Ishikawa (cell line): ENCODE data around the gene RMRP.

Experiments used
- CEBPB ChIP-seq: IDR thresholded peaks from 2 replicates; pipeline ENCODE4 v1.6.1; 2012
- CREB1 ChIP-seq: IDR thresholded peaks from 2 replicates; pipeline ENCODE4 v1.6.1; 2012; ENCODE audit warnings: low read depth
- EGR1 ChIP-seq: IDR thresholded peaks from 2 replicates; pipeline ENCODE4 v1.6.1; 2012
- EP300 ChIP-seq: IDR thresholded peaks from 2 replicates; pipeline ENCODE4 v1.6.1; 2012; ENCODE audit warnings: borderline replicate concordance
- FOXM1 ChIP-seq: IDR thresholded peaks from 2 replicates; pipeline ENCODE4 v1.6.1; 2012; ENCODE audit warnings: low read depth, borderline replicate concordance
- NFIC ChIP-seq: IDR thresholded peaks from 2 replicates; pipeline ENCODE4 v1.6.1; 2012
- RAD21 ChIP-seq: IDR thresholded peaks from 2 replicates; pipeline ENCODE4 v1.6.1; 2012; ENCODE audit warnings: low read depth
- TAF1 ChIP-seq: IDR thresholded peaks from 2 replicates; pipeline ENCODE4 v1.6.1; 2012; ENCODE audit warnings: low read depth, mild to moderate bottlenecking
- TCF12 ChIP-seq: IDR thresholded peaks from 2 replicates; pipeline ENCODE4 v1.6.1; 2012; ENCODE audit warnings: low read depth
- TEAD4 ChIP-seq: IDR thresholded peaks from 2 replicates; pipeline ENCODE4 v1.6.1; 2012
- USF1 ChIP-seq: IDR thresholded peaks from 2 replicates; pipeline ENCODE4 v1.6.1; 2012
- YY1 ChIP-seq: IDR thresholded peaks from 2 replicates; pipeline ENCODE4 v1.6.1; 2012; ENCODE audit warnings: low read depth
- ZBTB7A ChIP-seq: IDR thresholded peaks from 2 replicates; pipeline ENCODE4 v1.6.1; 2012; ENCODE audit warnings: low read depth
- TF ChIP-seq, protein P1 (sequence below): IDR thresholded peaks from 2 replicates; pipeline ENCODE4 v1.6.1; 2012; ENCODE audit warnings: low read depth, mild to moderate bottlenecking
- TF ChIP-seq, protein P2 (sequence below): IDR thresholded peaks from 2 replicates; pipeline ENCODE4 v1.6.1; 2012

The RMRP gene

DNA sequence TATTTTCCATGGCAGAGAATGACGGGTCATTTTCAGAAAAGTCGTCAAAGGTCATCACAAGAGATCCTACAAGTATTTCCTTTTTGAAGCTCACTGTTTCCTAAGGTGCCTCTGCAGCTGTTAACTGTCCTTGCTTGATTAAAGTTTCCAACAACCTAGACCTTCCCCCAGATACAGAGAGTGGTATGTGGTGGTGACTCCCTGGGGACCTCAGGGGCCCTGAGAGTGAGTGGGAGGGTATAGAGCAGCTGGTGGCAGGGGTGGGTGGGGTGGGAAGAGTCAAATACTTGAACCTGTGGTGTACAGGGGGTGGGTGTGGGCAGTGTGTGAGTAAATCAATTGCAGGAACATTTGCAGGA, 38.0 kb downstream of the RMRP start:
- no peak for TF ChIP-seq FOXM1
- no peak for TF ChIP-seq TAF1
- TF ChIP-seq ZBTB7A: no peak
- TF ChIP-seq EP300: no peak
- no peak for TF ChIP-seq USF1
- no peak for TF ChIP-seq CEBPB
- TF ChIP-seq, protein P1, sequence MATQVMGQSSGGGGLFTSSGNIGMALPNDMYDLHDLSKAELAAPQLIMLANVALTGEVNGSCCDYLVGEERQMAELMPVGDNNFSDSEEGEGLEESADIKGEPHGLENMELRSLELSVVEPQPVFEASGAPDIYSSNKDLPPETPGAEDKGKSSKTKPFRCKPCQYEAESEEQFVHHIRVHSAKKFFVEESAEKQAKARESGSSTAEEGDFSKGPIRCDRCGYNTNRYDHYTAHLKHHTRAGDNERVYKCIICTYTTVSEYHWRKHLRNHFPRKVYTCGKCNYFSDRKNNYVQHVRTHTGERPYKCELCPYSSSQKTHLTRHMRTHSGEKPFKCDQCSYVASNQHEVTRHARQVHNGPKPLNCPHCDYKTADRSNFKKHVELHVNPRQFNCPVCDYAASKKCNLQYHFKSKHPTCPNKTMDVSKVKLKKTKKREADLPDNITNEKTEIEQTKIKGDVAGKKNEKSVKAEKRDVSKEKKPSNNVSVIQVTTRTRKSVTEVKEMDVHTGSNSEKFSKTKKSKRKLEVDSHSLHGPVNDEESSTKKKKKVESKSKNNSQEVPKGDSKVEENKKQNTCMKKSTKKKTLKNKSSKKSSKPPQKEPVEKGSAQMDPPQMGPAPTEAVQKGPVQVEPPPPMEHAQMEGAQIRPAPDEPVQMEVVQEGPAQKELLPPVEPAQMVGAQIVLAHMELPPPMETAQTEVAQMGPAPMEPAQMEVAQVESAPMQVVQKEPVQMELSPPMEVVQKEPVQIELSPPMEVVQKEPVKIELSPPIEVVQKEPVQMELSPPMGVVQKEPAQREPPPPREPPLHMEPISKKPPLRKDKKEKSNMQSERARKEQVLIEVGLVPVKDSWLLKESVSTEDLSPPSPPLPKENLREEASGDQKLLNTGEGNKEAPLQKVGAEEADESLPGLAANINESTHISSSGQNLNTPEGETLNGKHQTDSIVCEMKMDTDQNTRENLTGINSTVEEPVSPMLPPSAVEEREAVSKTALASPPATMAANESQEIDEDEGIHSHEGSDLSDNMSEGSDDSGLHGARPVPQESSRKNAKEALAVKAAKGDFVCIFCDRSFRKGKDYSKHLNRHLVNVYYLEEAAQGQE: no peak
- TF ChIP-seq TEAD4: no peak
- TF ChIP-seq CREB1: no peak

GRCh38 chr9:35618854-35619799, 38.7 kb downstream of the RMRP start:
- TF ChIP-seq NFIC: no peak
- no peak for TF ChIP-seq RAD21
- no peak for TF ChIP-seq TCF12
- no peak for TF ChIP-seq CREB1
- TF ChIP-seq YY1: no peak

DNA sequence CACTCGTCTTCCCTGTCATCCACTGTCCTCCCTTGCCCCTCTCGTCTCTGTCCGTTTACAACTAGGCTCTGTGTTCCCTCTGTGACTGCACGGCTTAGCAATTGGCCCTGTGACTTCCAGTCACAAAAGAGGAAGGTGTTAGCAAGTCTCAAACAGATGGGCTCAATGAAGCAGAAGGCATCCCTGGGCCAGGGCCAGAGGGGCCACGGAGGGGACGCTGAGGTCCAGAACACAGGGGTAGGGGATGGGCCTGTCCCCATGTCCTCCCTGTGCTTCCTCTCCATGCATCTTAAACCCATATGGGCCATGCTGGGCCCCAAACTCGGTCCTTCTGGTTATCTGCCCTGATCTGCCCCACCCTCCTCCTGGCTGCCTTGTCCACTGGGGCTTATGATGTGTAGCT, 39.5 kb downstream of the RMRP start, which contains the start of gene CD72:
CD72 (minus strand) TSS at position 89 of the 403 bp plus-strand sequence. CDS start 110 bp downstream, outside the sequence.
- no peak for TF ChIP-seq EGR1
- TF ChIP-seq FOXM1: no peak
- TF ChIP-seq EP300: no peak
- no peak for TF ChIP-seq YY1
- TF ChIP-seq CEBPB: no peak
- TF ChIP-seq NFIC: no peak
- TF ChIP-seq USF1: no peak
- no peak for TF ChIP-seq CREB1
- TF ChIP-seq, protein P1: no peak
- no peak for TF ChIP-seq TEAD4
- TF ChIP-seq TCF12: no peak

DNA sequence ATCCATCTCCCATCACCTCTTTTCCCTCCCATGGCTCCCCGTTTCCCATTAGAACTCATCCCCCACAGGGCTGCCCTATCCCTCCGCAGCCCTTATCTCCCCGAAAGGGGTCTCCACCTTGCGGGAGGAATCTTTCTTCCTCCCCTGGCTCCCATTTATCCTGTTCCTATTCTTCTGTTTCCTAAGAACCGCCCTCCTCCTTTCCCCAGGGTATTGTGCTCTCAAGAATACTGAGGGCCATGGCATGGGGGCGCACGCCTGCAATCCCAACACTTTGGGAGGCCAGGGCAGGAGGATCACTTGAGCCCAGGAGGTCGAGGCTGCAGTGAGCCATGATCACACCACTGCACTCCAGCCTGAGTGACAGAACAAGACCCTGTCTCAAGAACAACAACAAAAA, 40.3 kb downstream of the RMRP start:
- TF ChIP-seq EGR1 (no peak), CEBPB (no peak), NFIC (no peak), CREB1 (no peak), TCF12 (no peak), ZBTB7A (no peak), FOXM1 (no peak), USF1 (no peak), RAD21 (no peak), TEAD4 (no peak), EP300 (no peak), TAF1 (no peak), YY1 (no peak)
- TF ChIP-seq, protein P2, sequence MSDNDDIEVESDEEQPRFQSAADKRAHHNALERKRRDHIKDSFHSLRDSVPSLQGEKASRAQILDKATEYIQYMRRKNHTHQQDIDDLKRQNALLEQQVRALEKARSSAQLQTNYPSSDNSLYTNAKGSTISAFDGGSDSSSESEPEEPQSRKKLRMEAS: no peak
- TF ChIP-seq, protein P1: no peak
